Right lobe of liver (tissue), 4 donors: Measurements from ENCODE around the gene FLT3.

ENCODE experiments used
- POLR2A ChIP-seq: fragments of 450-650 bp; IDR thresholded peaks from one replicate; pipeline ENCODE4 v1.6.1; 2017; ENCODE audit warnings: antibody characterized with exemption, mild to moderate bottlenecking
- TF ChIP-seq, protein P1 (sequence below), 4 donors: fragments of 200-600 bp in 3 of 4; fragments of 450-650 bp in 1 of 4; IDR thresholded peaks; one replicate each; pipeline versions ENCODE4 v1.5.1 to v1.8.0; 2016 to 2022; ENCODE audit warnings: antibody characterized with exemption in 4 of 4, mild to moderate bottlenecking in 2 of 4
- donor health status: DM: no; HTN: no; CAD: no.
- donor health status: DM: no; HTN: no; CAD: no.
- donor health status: DM: no; HTN: yes; CAD: no.

- TF ChIP-seq POLR2A = no peak
- TF ChIP-seq, protein P1, sequence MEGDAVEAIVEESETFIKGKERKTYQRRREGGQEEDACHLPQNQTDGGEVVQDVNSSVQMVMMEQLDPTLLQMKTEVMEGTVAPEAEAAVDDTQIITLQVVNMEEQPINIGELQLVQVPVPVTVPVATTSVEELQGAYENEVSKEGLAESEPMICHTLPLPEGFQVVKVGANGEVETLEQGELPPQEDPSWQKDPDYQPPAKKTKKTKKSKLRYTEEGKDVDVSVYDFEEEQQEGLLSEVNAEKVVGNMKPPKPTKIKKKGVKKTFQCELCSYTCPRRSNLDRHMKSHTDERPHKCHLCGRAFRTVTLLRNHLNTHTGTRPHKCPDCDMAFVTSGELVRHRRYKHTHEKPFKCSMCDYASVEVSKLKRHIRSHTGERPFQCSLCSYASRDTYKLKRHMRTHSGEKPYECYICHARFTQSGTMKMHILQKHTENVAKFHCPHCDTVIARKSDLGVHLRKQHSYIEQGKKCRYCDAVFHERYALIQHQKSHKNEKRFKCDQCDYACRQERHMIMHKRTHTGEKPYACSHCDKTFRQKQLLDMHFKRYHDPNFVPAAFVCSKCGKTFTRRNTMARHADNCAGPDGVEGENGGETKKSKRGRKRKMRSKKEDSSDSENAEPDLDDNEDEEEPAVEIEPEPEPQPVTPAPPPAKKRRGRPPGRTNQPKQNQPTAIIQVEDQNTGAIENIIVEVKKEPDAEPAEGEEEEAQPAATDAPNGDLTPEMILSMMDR (IDR thresholded peaks at IDR 0.05) = no peak
Observed at GRCh38 chr13:27980280-27980998, 119.9 kb downstream of the FLT3 start.
